GM15510 (cell line): Measurements from ENCODE around the gene ACSS2.

Source experiments
- POLR2A ChIP-seq: IDR thresholded peaks from 3 replicates; pipeline ENCODE4 v1.6.1; 2011; ENCODE audit warnings: borderline replicate concordance; ENCODE audit not compliant: insufficient read length; ENCODE audit errors: extremely low read depth

ACSS2 gene

GRCh38 chr20:34953960-34954359, 77.5 kb downstream of the ACSS2 start:
- no peak for TF ChIP-seq POLR2A

DNA sequence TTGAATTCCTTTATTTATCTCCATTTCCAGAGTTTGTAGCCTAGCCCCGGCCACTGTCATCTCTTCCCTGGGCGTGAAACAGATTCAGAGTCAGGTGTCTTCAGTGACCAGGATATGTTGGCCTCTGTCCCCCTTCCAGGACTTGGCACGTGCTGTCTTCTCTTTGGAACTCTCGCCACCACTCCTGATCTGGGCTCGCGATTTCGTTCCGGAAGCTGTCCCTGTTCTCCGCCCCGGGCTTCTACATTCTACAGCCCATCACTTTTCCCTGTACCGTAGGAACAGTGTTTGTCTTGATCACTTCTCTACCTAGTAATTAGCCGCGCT, 78.5 kb downstream of the ACSS2 start:
- TF ChIP-seq POLR2A = no peak

GRCh38 chr20:34955231-34956040, 79.0 kb downstream of the ACSS2 start, which contains the start of the genes GSS and MYH7B:
TSS of gene GSS (minus strand) at chr20:34955806. CDS start at chr20:34951852, 3,954 bp downstream.
TSS of gene MYH7B (plus strand) at chr20:34955868. CDS start at chr20:34978006, 22,138 bp downstream.
- peak; percentile 87 for TF ChIP-seq POLR2A

DNA sequence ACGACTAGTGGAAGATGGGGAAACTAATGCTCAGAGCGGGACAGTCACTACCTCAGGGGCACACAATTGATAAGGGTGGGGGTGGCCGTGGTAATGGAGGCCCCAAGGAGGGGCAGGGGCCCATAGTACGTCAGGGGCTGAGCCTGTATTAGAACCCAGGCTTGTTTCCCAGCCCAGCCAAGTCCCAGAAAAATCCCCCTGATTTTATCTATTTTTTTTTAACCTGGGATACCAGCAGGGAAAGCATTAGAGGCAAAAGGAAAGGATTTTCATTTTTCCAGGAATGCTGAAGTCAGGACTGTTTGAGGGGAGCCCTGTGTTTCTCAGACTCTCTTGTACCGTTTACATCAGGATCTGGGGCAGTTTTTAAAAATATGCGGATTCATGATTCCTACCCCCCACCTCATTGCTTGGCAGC, 79.6 kb downstream of the ACSS2 start:
- no peak for TF ChIP-seq POLR2A

GRCh38 chr20:34956751-34957472, 80.5 kb downstream of the ACSS2 start:
- TF ChIP-seq POLR2A = no peak

GRCh38 chr20:34964486-34964885, 88.1 kb downstream of the ACSS2 start:
- TF ChIP-seq POLR2A = no peak

GRCh38 chr20:34965051-34965450, 88.6 kb downstream of the ACSS2 start:
- no peak for TF ChIP-seq POLR2A

- no peak for TF ChIP-seq POLR2A
These were observed 91.0 kb downstream of the ACSS2 start for GRCh38 chr20:34967421-34967820.

DNA sequence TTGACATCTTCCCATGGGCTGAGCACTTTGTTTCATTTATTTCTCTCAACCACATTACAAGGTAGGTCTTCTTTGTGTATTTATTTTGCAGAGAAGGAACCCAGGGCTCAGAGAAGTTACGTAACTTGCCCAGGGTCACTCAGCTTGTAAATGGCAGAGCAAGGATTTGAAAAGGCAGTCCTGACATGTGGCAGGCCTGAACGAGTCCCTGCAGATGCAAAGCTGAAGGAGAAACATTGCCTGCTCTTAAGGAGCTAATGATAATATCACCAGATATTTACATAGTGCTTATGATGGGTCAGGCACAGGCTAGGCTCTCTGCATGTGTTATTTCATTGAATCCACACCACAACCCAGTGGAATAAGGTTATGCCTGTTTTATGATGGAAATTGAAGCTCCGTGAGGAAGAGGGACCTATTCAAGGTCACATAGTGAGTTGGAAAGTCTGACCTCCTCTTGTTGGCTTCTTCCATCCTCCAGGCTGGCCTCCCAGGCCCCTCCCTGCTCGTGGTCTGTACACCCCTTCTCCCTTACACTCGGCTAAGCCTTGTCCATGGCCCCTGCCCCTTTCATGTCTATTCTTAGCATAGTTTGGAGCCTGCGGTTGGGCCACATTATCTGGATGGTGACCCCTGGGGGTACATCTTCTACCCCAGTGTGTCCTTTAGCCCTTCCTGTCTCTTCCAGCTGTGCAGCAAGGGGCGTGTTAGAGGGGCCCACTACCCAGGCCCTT, 91.8 kb downstream of the ACSS2 start:
- TF ChIP-seq POLR2A = no peak

GRCh38 chr20:34970193-34970840, 93.9 kb downstream of the ACSS2 start:
- no peak for TF ChIP-seq POLR2A

- TF ChIP-seq POLR2A = no peak
These were observed 94.6 kb downstream of the ACSS2 start for GRCh38 chr20:34970846-34971560.

GRCh38 chr20:34971561-34972235, 95.3 kb downstream of the ACSS2 start:
- no peak for TF ChIP-seq POLR2A

GRCh38 chr20:34974246-34974645, 97.8 kb downstream of the ACSS2 start:
- TF ChIP-seq POLR2A = no peak
